ENCODE data around the gene ARHGAP15.

- no peak for TF ChIP-seq POLR2AphosphoS5 (IDR thresholded peaks at IDR 0.05)
- no peak for TF ChIP-seq CTCF (IDR thresholded peaks at IDR 0.05)
- TF ChIP-seq POLR2A (IDR thresholded peaks at IDR 0.05), result no peak
- TF ChIP-seq EP300 (IDR thresholded peaks at IDR 0.05), result no peak
These were observed 446.1 kb downstream of the ARHGAP15 start for GRCh38 chr2:143575340-143575739.

Measured in suprapubic skin (tissue), 4 donors.